22Rv1 (cell line): ENCODE measurements around the gene ARHGAP8.

Experiments
- H3K27ac ChIP-seq: fragments of 450-650 bp; 2 replicates; pipeline ENCODE4 v1.5.1; 2017
- CTCF ChIP-seq: fragments of 450-650 bp; IDR thresholded peaks from 2 replicates; pipeline ENCODE4 v1.5.1; 2017; ENCODE audit warnings: mild to moderate bottlenecking
- ZFX ChIP-seq: fragments of 450-650 bp; IDR thresholded peaks from 2 replicates; pipeline ENCODE4 v1.6.1; 2017; ENCODE audit warnings: antibody characterized with exemption, borderline replicate concordance

The ARHGAP8 gene

GRCh38 chr22:44809456-44809855 is 57.1 kb downstream of the ARHGAP8 start:
- no peak overlapping the region for H3K27ac ChIP-seq
- TF ChIP-seq ZFX (no peak), CTCF (no peak)

- H3K27ac ChIP-seq = no peak overlapping the region
- TF ChIP-seq ZFX (no peak), CTCF (no peak)
Observed at GRCh38 chr22:44811141-44811540, 58.8 kb downstream of the ARHGAP8 start.

GRCh38 chr22:44813416-44813815 is 61.0 kb downstream of the ARHGAP8 start:
- H3K27ac ChIP-seq = no peak overlapping the region
- TF ChIP-seq CTCF = no peak
- no peak for TF ChIP-seq ZFX

GRCh38 chr22:44814266-44815098 is 62.1 kb downstream of the ARHGAP8 start:
- H3K27ac ChIP-seq = no peak overlapping the region
- TF ChIP-seq CTCF (no peak), ZFX (no peak)

- no peak overlapping the region for H3K27ac ChIP-seq
- TF ChIP-seq ZFX (no peak), CTCF (no peak)
Observed at GRCh38 chr22:44815099-44816070, 63.0 kb downstream of the ARHGAP8 start.

- TF ChIP-seq CTCF (no peak), ZFX (no peak)
- no peak overlapping the region for H3K27ac ChIP-seq
Observed at GRCh38 chr22:44816141-44816540, 63.8 kb downstream of the ARHGAP8 start.
